HCT116 (cell line): ENCODE results near the gene SRSF3. TPM values are rescaled to one million over a fixed set of nuclear protein-coding genes. Genes with fewer than 3 reads are reported as not detected.

ENCODE experiments used
- ATAC-seq: fragments of 200-7000 bp; cut with Tn5 transposase; 2 replicates; pipeline ENCODE4 v1.9.1; 2020; ENCODE audit warnings: mild to moderate bottlenecking, moderate library complexity
- BruUV-seq: library from RNA; stranded (reverse); fragments of 400-500 nt; replicated peaks from 2 replicates; lab custom pipeline; 2021; lab: Mats Ljungman, UMichigan
- CTCF ChIA-PET: fragments of 300-600 bp; sonication (Branson Sonifier 250); formaldehyde crosslinking; loops from one replicate; lab custom pipeline; 2021; ENCODE audit warnings: antibody characterized with exemption; lab: Charles Lee
- POLR2A ChIA-PET: fragments of 300-600, 350-600 bp; sonication (Branson Sonifier 250); formaldehyde crosslinking; loops from one replicate; lab custom pipeline; 2021; ENCODE audit warnings: antibody characterized with exemption; lab: Charles Lee
- RAD21 ChIA-PET, 2 experiments: fragments of 300-600 bp; sonication (Branson Sonifier 250); formaldehyde crosslinking; loops; one replicate each; lab custom pipeline; 2023; ENCODE audit warnings: low total read pairs in 2 of 2; ENCODE audit not compliant: uncharacterized antibody in 2 of 2, unreplicated experiment in 2 of 2, low non-redundant PET in 1 of 2; lab: Charles Lee
- DNase-seq: peaks from one replicate; pipeline ENCODE4 v3.0.0-alpha.2; 2010; ENCODE audit warnings: low read depth, low spot score
- H2AFZ ChIP-seq: fragments of 200-600 bp; shearing (Covaris generic), sonication (generic); 2 replicates; pipeline ENCODE4 v1.6.1; 2017; ENCODE audit warnings: low read depth, mixed run types, mixed read lengths, antibody characterized with exemption, low read length; ENCODE audit not compliant: poor library complexity, severe bottlenecking
- H3K27ac ChIP-seq: 2 replicates; pipeline ENCODE4 v1.5.1; 2012; ENCODE audit warnings: low read depth, low read length
- H3K27me3 ChIP-seq: fragments of 200-600 bp; sonication (generic); 2 replicates; pipeline ENCODE4 v1.6.1; 2016; ENCODE audit warnings: mixed run types, low read length, mixed read lengths; ENCODE audit not compliant: insufficient read depth
- H3K36me3 ChIP-seq, 2 experiments: fragments of 200-500 bp in 1 of 2; fragments of 200-600 bp in 1 of 2; sonication (Bioruptor generic) in 1 of 2; sonication (generic) in 1 of 2; 2 replicates each; pipeline versions ENCODE4 v1.5.1 to v1.6.1; 2014 to 2016; ENCODE audit warnings: low read length in 2 of 2, inconsistent platforms in 1 of 2, mixed read lengths in 1 of 2, mixed run types in 1 of 2; ENCODE audit not compliant: insufficient read depth in 2 of 2, control insufficient read depth in 1 of 2
- H3K4me1 ChIP-seq, 2 experiments: fragments of 200-600 bp in 1 of 2; sonication (generic) in 1 of 2; 2 replicates each; pipeline versions ENCODE4 v1.5.1 to v1.6.1; 2012 to 2017; ENCODE audit warnings: low read length in 2 of 2, inconsistent platforms in 1 of 2, mild to moderate bottlenecking in 1 of 2, mixed read lengths in 1 of 2, mixed run types in 1 of 2, moderate library complexity in 1 of 2; ENCODE audit not compliant: insufficient read depth in 2 of 2, control insufficient read depth in 1 of 2
- H3K4me2 ChIP-seq: fragments of 200-600 bp; sonication (generic); 2 replicates; pipeline ENCODE4 v1.6.1; 2017; ENCODE audit warnings: mixed run types, low read length, mixed read lengths
- H3K4me3 ChIP-seq, 2 experiments: fragments of 200-600 bp in 1 of 2; sonication (generic) in 1 of 2; replicated peaks in 1 of 2; 2 replicates each; pipeline ENCODE4 v1.5.1; 2011 to 2016; ENCODE audit warnings: low read length in 2 of 2, control low read depth in 1 of 2, low read depth in 1 of 2, mild to moderate bottlenecking in 1 of 2, mixed read lengths in 1 of 2, mixed run types in 1 of 2
- H3K79me2 ChIP-seq: fragments of 200-600 bp; sonication (generic); 2 replicates; pipeline ENCODE4 v1.6.1; 2017; ENCODE audit warnings: mild to moderate bottlenecking, mixed run types, low read length, moderate library complexity, mixed read lengths; ENCODE audit not compliant: insufficient read depth
- H3K9ac ChIP-seq: fragments of 200-600 bp; sonication (generic); 2 replicates; pipeline ENCODE4 v1.6.1; 2016; ENCODE audit warnings: low read length, mixed read lengths
- H3K9me2 ChIP-seq: fragments of 200-600 bp; sonication (generic), shearing (Covaris generic); 2 replicates; pipeline ENCODE4 v1.6.1; 2017; ENCODE audit warnings: mixed run types, mild to moderate bottlenecking, moderate library complexity; ENCODE audit not compliant: insufficient read depth
- H3K9me3 ChIP-seq, 2 experiments: fragments of 200-500 bp in 1 of 2; fragments of 200-600 bp in 1 of 2; sonication (Bioruptor generic) in 1 of 2; sonication (generic) in 1 of 2; 2 replicates each; pipeline ENCODE4 v1.6.1; 2014 to 2017; ENCODE audit warnings: low read length in 2 of 2, mixed read lengths in 2 of 2, inconsistent platforms in 1 of 2, low read depth in 1 of 2, mild to moderate bottlenecking in 1 of 2, mixed run types in 1 of 2, moderate library complexity in 1 of 2; ENCODE audit not compliant: control insufficient read depth in 1 of 2, insufficient read depth in 1 of 2
- H4K20me1 ChIP-seq: fragments of 200-600 bp; sonication (generic), shearing (Covaris generic); 2 replicates; pipeline ENCODE4 v1.6.1; 2017; ENCODE audit warnings: mixed run types, mild to moderate bottlenecking, moderate library complexity; ENCODE audit not compliant: insufficient read depth
- POLR2A ChIP-seq: IDR thresholded peaks from 2 replicates; pipeline ENCODE4 v1.7.0; 2011; ENCODE audit warnings: borderline replicate concordance; ENCODE audit not compliant: insufficient read depth, insufficient read length; ENCODE audit errors: extremely low read depth
- POLR2AphosphoS5 ChIP-seq: IDR thresholded peaks from 2 replicates; pipeline ENCODE4 v1.6.1; 2011; ENCODE audit warnings: mild to moderate bottlenecking, low read depth, low read length, moderate library complexity
- REST ChIP-seq: IDR thresholded peaks from 2 replicates; pipeline ENCODE4 v1.6.1; 2012; ENCODE audit warnings: low read depth
- SIN3A ChIP-seq: IDR thresholded peaks from 2 replicates; pipeline ENCODE4 v1.6.1; 2012; ENCODE audit warnings: low read depth
- intact Hi-C: fragments of 100-400 bp; cut with micrococcal nuclease; formaldehyde crosslinking; loops from 2 replicates; pipeline ENCODE4 v1.10.0; 2022
- total RNA-seq: library from RNA; stranded (reverse); gene quantifications from one replicate; pipeline ENCODE4 v1.2.1, GENCODE V29; 2021; ENCODE audit not compliant: unreplicated experiment
- TF ChIP-seq, protein P1 (sequence below), 3 experiments: fragments of 200-600 bp in 1 of 3; sonication (generic) in 1 of 3; IDR thresholded peaks in 2 of 3; conservative IDR thresholded peaks in 1 of 3; 2 replicates each; pipeline ENCODE4 v1.5.1; 2012 to 2017; ENCODE audit warnings: low read depth in 2 of 3, low read length in 2 of 3, antibody characterized with exemption in 1 of 3, borderline replicate concordance in 1 of 3, control low read depth in 1 of 3, mild to moderate bottlenecking in 1 of 3, mixed read lengths in 1 of 3, mixed run types in 1 of 3, moderate library complexity in 1 of 3; ENCODE audit not compliant: insufficient read depth in 1 of 3

Gene SRSF3
- total RNA-seq, 1 experiment from 2014 or later, result 362 TPM

GRCh38 chr6:36574679-36575078 is 19.5 kb upstream of the SRSF3 start (continued):
- TF ChIP-seq, protein P1, sequence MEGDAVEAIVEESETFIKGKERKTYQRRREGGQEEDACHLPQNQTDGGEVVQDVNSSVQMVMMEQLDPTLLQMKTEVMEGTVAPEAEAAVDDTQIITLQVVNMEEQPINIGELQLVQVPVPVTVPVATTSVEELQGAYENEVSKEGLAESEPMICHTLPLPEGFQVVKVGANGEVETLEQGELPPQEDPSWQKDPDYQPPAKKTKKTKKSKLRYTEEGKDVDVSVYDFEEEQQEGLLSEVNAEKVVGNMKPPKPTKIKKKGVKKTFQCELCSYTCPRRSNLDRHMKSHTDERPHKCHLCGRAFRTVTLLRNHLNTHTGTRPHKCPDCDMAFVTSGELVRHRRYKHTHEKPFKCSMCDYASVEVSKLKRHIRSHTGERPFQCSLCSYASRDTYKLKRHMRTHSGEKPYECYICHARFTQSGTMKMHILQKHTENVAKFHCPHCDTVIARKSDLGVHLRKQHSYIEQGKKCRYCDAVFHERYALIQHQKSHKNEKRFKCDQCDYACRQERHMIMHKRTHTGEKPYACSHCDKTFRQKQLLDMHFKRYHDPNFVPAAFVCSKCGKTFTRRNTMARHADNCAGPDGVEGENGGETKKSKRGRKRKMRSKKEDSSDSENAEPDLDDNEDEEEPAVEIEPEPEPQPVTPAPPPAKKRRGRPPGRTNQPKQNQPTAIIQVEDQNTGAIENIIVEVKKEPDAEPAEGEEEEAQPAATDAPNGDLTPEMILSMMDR (IDR thresholded peaks at IDR 0.05 in 2 of 3, conservative IDR thresholded peaks at IDR 0.05 in 1 of 3; ENCODE audit: borderline replicate concordance in 1 of 3, insufficient read depth in 1 of 3, low read depth in 2 of 3, low read length in 2 of 3), result no peak
- TF ChIP-seq SIN3A, result no peak

- ChIA-PET POLR2A (interaction anchor here (0.7 kb wide), 1 partner anchor 500 kb away, joined by 3 read pairs; no protein-coding TSS in a partner anchor), RAD21 (no interaction called here), CTCF (no interaction called here)
- ATAC-seq (no peak), DNase-seq (no peak)
- no TSS peak for BruUV-seq
- Histone ChIP-seq H3K4me1 (peaks cover 27 to 46% of the 10 kb centered on the region in 2 experiments), H3K9me3 (no peaks in the 10 kb centered on the region), H3K4me2 (peak overlapping the region; percentile 65), H3K36me3 (no peaks in the 10 kb centered on the region), H3K27me3 (no peaks in the 10 kb centered on the region), H3K4me3 (no peak overlapping the region), H4K20me1 (no peaks in the 10 kb centered on the region), H3K79me2 (no peaks in the 10 kb centered on the region), H3K27ac (peak overlapping the region; percentile 30; the same call in 1 of the 2 replicates), H3K9me2 (no peaks in the 10 kb centered on the region), H3K9ac (no peak overlapping the region), H2AFZ (peak overlapping the region; percentile 93)
- TF ChIP-seq POLR2AphosphoS5 (no peak), REST (no peak), POLR2A (no peak)
- intact Hi-C loops, result loop anchor here (1.0 kb wide), 1 partner anchor 153 kb away; no protein-coding TSS in a partner anchor
These were observed 17.6 kb upstream of the SRSF3 start for GRCh38 chr6:36576578-36576977.
